Neutrophil (primary cell): Measurements from ENCODE around the gene SLC2A10.

Source experiments
- H3K27ac ChIP-seq: fragments of 200-600 bp; sonication (generic); 2 replicates; pipeline ENCODE4 v1.5.1; 2016; ENCODE audit warnings: mild to moderate bottlenecking, moderate library complexity
- H3K27me3 ChIP-seq: fragments of 200-600 bp; sonication (generic); 2 replicates; pipeline ENCODE4 v1.6.0; 2016; ENCODE audit warnings: mild to moderate bottlenecking
- H3K36me3 ChIP-seq: fragments of 200-600 bp; sonication (generic); 2 replicates; pipeline ENCODE4 v1.5.1; 2017
- H3K4me1 ChIP-seq, 2 experiments: fragments of 200-600 bp in 1 of 2; sonication (generic) in 1 of 2; 1 replicate in 1 of 2; 2 replicates in 1 of 2; pipeline versions ENCODE4 v1.5.1 to v1.6.1; 2013 to 2016; ENCODE audit warnings: low read depth in 1 of 2, low read length in 1 of 2, mild to moderate bottlenecking in 1 of 2, moderate library complexity in 1 of 2; ENCODE audit not compliant: control insufficient read depth in 1 of 2, insufficient read depth in 1 of 2
- H3K4me3 ChIP-seq, 2 experiments: fragments of 200-600 bp in 1 of 2; sonication (generic) in 1 of 2; 1 replicate in 1 of 2; 2 replicates in 1 of 2; pipeline ENCODE4 v1.5.1; 2013 to 2016; ENCODE audit warnings: low read depth in 1 of 2, low read length in 1 of 2, mild to moderate bottlenecking in 1 of 2, moderate library complexity in 1 of 2
- H3K9me3 ChIP-seq: fragments of 200-600 bp; sonication (generic); 2 replicates; pipeline ENCODE4 v1.5.1; 2016
- CTCF ChIP-seq: fragments of 200-600 bp; sonication (generic); IDR thresholded peaks from 2 replicates; pipeline ENCODE4 v1.5.1; 2016; ENCODE audit warnings: antibody characterized with exemption

The SLC2A10 gene

GRCh38 chr20:46715292-46715756 lies 5.9 kb downstream of the SLC2A10 start:
- no peaks in the 10 kb centered on the region for H3K9me3 ChIP-seq
- H3K27ac ChIP-seq, result no peak overlapping the region
- no peaks in the 10 kb centered on the region for H3K36me3 ChIP-seq
- no peak for TF ChIP-seq CTCF
- H3K4me1 ChIP-seq, result no peaks in the 10 kb centered on the region
- no peak overlapping the region for H3K4me3 ChIP-seq
- H3K27me3 ChIP-seq, result peaks cover 4% of the 10 kb centered on the region

- Histone ChIP-seq H3K27ac (no peak overlapping the region), H3K9me3 (no peaks in the 10 kb centered on the region), H3K27me3 (no peaks in the 10 kb centered on the region), H3K4me3 (no peak overlapping the region), H3K36me3 (no peaks in the 10 kb centered on the region), H3K4me1 (no peaks in the 10 kb centered on the region)
- TF ChIP-seq CTCF, result no peak
Observed at GRCh38 chr20:46717818-46718541, 8.5 kb downstream of the SLC2A10 start.

GRCh38 chr20:46720019-46720418 lies 10.6 kb downstream of the SLC2A10 start:
- H3K4me3 ChIP-seq, result no peak overlapping the region
- no peaks in the 10 kb centered on the region for H3K4me1 ChIP-seq
- H3K27ac ChIP-seq, result no peak overlapping the region
- TF ChIP-seq CTCF, result no peak
- H3K9me3 ChIP-seq, result no peaks in the 10 kb centered on the region
- no peaks in the 10 kb centered on the region for H3K36me3 ChIP-seq
- H3K27me3 ChIP-seq, result no peaks in the 10 kb centered on the region

GRCh38 chr20:46720776-46721425 lies 11.5 kb downstream of the SLC2A10 start:
- Histone ChIP-seq H3K9me3 (no peaks in the 10 kb centered on the region), H3K4me1 (no peaks in the 10 kb centered on the region), H3K27ac (no peak overlapping the region), H3K36me3 (no peaks in the 10 kb centered on the region), H3K4me3 (no peak overlapping the region), H3K27me3 (no peaks in the 10 kb centered on the region)
- TF ChIP-seq CTCF, result no peak

GRCh38 chr20:46721476-46721875 lies 12.0 kb downstream of the SLC2A10 start:
- TF ChIP-seq CTCF, result no peak
- Histone ChIP-seq H3K27ac (no peak overlapping the region), H3K36me3 (no peaks in the 10 kb centered on the region), H3K4me1 (no peaks in the 10 kb centered on the region), H3K9me3 (no peaks in the 10 kb centered on the region), H3K27me3 (no peaks in the 10 kb centered on the region), H3K4me3 (no peak overlapping the region)
